A549 (cell line): Measurements from ENCODE around the gene COL5A1.

Experiments
- EP300 ChIP-seq, 2 experiments: fragments of >200 bp; sonication (Bioruptor Twin); formaldehyde crosslinking; IDR thresholded peaks; 2 replicates in 1 of 2; 3 replicates in 1 of 2; pipeline ENCODE4 v1.6.1; 2016 to 2017
- FOXS1 ChIP-seq: fragments of 250-450 bp; sonication (Bioruptor Pico); IDR thresholded peaks from 2 replicates; pipeline ENCODE4 v1.5.0; 2020; ENCODE audit warnings: mild to moderate bottlenecking, moderate library complexity
- KDM5A ChIP-seq: fragments of 200-600 bp; sonication (generic); IDR thresholded peaks from 2 replicates; pipeline ENCODE4 v1.6.1; 2016; ENCODE audit warnings: antibody characterized with exemption, mild to moderate bottlenecking
- POLR2AphosphoS2 ChIP-seq: conservative IDR thresholded peaks from 2 replicates; pipeline ENCODE4 v1.6.1; 2012; ENCODE audit warnings: low read length, improper control_type of control experiment, inconsistent platforms
- SMC3 ChIP-seq: fragments of >200 bp; sonication (Bioruptor Twin); formaldehyde crosslinking; IDR thresholded peaks from 3 replicates; pipeline ENCODE4 v1.6.1; 2018; ENCODE audit warnings: inconsistent platforms
- TF ChIP-seq, protein P1 (sequence below): fragments of >200 bp; sonication (Bioruptor Twin); formaldehyde crosslinking; IDR thresholded peaks from 3 replicates; pipeline ENCODE4 v1.5.1; 2016

DNA sequence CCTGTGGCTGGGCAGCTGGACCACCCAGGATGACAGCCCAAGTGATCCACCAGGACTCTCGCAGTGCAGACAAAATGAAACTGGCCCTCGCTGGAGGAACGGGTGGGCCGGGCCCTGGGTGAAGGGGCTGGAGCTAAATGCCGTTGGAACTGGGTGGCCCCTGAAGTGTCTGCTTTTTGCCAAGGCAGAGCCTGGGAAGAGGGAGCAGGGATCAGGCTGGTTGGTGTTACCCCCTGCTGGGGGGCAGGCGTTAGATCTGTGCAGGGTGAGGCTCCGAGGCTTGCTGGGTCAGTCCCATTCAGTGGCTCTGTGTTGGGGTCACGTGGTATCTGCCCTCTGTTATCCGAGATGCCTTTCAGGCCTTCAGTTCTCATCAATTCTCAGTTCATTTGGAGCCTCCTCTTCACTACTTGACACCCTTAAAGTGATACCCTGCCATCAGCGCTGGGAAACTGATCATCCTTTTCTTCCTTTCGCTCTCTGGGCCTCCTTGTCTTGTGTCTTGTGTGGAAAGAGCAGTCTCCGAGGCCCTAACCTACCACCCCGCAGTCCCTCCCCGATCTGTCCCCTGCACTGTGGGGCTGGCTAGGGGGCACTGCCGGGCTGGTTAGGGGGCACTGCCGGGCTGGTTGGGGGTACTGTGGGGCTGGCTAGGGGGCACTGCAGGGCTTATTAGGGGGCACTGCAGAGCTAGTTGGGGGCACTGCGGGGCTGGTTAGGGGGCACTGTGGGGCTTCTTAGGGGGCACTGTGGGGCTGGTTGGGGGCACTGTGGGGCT lies 37.3 kb downstream of the COL5A1 start:
- TF ChIP-seq, protein P1, sequence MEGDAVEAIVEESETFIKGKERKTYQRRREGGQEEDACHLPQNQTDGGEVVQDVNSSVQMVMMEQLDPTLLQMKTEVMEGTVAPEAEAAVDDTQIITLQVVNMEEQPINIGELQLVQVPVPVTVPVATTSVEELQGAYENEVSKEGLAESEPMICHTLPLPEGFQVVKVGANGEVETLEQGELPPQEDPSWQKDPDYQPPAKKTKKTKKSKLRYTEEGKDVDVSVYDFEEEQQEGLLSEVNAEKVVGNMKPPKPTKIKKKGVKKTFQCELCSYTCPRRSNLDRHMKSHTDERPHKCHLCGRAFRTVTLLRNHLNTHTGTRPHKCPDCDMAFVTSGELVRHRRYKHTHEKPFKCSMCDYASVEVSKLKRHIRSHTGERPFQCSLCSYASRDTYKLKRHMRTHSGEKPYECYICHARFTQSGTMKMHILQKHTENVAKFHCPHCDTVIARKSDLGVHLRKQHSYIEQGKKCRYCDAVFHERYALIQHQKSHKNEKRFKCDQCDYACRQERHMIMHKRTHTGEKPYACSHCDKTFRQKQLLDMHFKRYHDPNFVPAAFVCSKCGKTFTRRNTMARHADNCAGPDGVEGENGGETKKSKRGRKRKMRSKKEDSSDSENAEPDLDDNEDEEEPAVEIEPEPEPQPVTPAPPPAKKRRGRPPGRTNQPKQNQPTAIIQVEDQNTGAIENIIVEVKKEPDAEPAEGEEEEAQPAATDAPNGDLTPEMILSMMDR, result no peak
- TF ChIP-seq FOXS1 (CRISPR knock-in tag) (no peak), KDM5A (no peak), POLR2AphosphoS2 (no peak), SMC3 (no peak), EP300 (IDR thresholded peaks at IDR 0.05) (no peak)
